ENCODE measurements around the gene EIF2D. TPM values are rescaled to one million over a fixed set of nuclear protein-coding genes. Genes with fewer than 3 reads are reported as not detected.

EIF2D gene
- total and polyA plus RNA-seq, 2 of the 8 experiments (the other 6 are each of a cell fraction or from before 2014, with no cell fraction given): 36.1 to 37.1 TPM

- no peak for TF ChIP-seq ATF3 (IDR thresholded peaks at IDR 0.05; ENCODE audit: insufficient read depth, low read depth, low read length)
Observed at GRCh38 chr1:206633708-206634121, 21.4 kb upstream of the EIF2D start (continued).

All from H1 (cell line).